ENCODE measurements around the gene FERMT3.
A peak's percentile ranks its signal among the peaks of the same experiment; 100 is the strongest.

FERMT3 gene

GRCh38 chr11:64185693-64186491 lies 20.6 kb upstream of the FERMT3 start, which contains the start of gene STIP1:
Gene STIP1 (plus strand): TSS chr11:64186171. CDS start chr11:64186262, 91 bp downstream.
- TF ChIP-seq CTBP1 (IDR thresholded peaks at IDR 0.05; ENCODE audit: borderline replicate concordance) (no peak), SP1 (IDR thresholded peaks at IDR 0.05) (no peak), BHLHE40 (IDR thresholded peaks at IDR 0.05; ENCODE audit: borderline replicate concordance) (no peak), SUZ12 (IDR thresholded peaks at IDR 0.05) (no peak), L3MBTL2 (conservative IDR thresholded peaks at IDR 0.05) (peak; percentile 73), ARNT (IDR thresholded peaks at IDR 0.05) (peak; percentile 90), FOXA1 (IDR thresholded peaks at IDR 0.05) (no peak)
- TF ChIP-seq, protein P1, sequence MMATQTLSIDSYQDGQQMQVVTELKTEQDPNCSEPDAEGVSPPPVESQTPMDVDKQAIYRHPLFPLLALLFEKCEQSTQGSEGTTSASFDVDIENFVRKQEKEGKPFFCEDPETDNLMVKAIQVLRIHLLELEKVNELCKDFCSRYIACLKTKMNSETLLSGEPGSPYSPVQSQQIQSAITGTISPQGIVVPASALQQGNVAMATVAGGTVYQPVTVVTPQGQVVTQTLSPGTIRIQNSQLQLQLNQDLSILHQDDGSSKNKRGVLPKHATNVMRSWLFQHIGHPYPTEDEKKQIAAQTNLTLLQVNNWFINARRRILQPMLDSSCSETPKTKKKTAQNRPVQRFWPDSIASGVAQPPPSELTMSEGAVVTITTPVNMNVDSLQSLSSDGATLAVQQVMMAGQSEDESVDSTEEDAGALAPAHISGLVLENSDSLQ (IDR thresholded peaks at IDR 0.05): peak; percentile 100
- POLR2A ChIA-PET: interaction anchor here (0.7 to 2.5 kb wide), 28 partner anchors 10 to 320 kb away, joined by 3 to 27 read pairs (median 6); partner anchors contain the start of genes COX8A, FERMT3, MACROD1 and NUDT22
- CTCF ChIA-PET: interaction anchor here (2.2 kb wide), 1 partner anchor 19 kb away, joined by 18 read pairs; no protein-coding TSS in a partner anchor
- peak; percentile 94 for DNase-seq (ENCODE audit: extremely low spot score)

DNA sequence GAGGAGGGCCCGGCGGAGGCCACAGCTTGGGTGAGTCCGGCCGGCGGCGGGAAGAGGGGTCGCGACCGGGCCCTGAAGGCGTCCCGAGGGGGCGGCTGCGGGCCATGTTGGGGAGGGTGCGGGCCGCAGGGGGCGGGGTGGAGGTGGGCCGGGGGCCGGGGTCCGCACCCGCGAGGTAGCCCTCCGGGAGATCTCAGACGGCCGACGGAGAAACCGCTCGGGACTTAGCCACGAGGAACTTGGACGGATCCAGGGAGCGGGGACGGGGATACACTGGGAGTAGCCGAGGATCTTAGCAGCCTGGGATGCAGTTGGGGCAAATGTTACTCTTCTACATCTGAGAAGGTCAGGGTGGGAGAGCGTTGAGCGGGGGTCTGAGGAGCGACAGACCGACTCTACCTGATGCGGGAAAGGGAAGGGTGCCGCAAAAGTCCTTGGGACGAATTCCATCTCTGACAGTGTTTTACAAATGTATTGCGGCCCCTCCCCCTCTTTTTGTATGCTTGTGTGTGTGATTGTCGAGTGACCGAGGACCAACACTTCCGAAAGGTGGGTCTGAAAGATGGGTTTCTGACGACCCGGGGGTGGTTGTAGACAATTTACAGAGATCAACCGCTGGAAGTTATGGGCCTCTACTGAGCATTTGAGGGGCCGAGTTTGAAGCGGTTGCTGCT lies 19.9 kb upstream of the FERMT3 start:
- ChIA-PET CTCF (interaction anchor here (2.2 kb wide), 1 partner anchor 18 kb away, joined by 18 read pairs; no protein-coding TSS in a partner anchor), POLR2A (interaction anchor here (0.8 to 2.5 kb wide), 12 partner anchors 10 to 321 kb away, joined by 3 to 27 read pairs (median 6); partner anchors contain the start of genes COX8A, FERMT3, MACROD1 and NUDT22)
- TF ChIP-seq LEF1 (IDR thresholded peaks at IDR 0.05; ENCODE audit: borderline replicate concordance) (no peak), TARDBP (IDR thresholded peaks at IDR 0.05) (no peak), FOXK2 (IDR thresholded peaks at IDR 0.05) (no peak), SUZ12 (IDR thresholded peaks at IDR 0.05) (no peak), NFRKB (IDR thresholded peaks at IDR 0.05) (no peak), FOXM1 (IDR thresholded peaks at IDR 0.05; ENCODE audit: borderline replicate concordance) (no peak), FOXA1 (IDR thresholded peaks at IDR 0.05) (no peak), ARNT (IDR thresholded peaks at IDR 0.05) (no peak)
- no peak for DNase-seq (ENCODE audit: extremely low spot score)

GRCh38 chr11:64192434-64192833 lies 14.1 kb upstream of the FERMT3 start:
- POLR2A ChIA-PET: no interaction called here
- no peak for DNase-seq (ENCODE audit: extremely low spot score)
- TF ChIP-seq TARDBP (IDR thresholded peaks at IDR 0.05): no peak
- TF ChIP-seq, protein P1 (IDR thresholded peaks at IDR 0.05): no peak
- TF ChIP-seq FOXK2 (IDR thresholded peaks at IDR 0.05): no peak
- TF ChIP-seq SP1 (IDR thresholded peaks at IDR 0.05): no peak
- CTCF ChIA-PET: interaction anchor here (0.6 kb wide), 1 partner anchor 45 kb away, joined by 3 read pairs; no protein-coding TSS in a partner anchor

- no peak for DNase-seq (ENCODE audit: extremely low spot score)
- TF ChIP-seq, protein P1 (IDR thresholded peaks at IDR 0.05): no peak
- TF ChIP-seq CTBP1 (IDR thresholded peaks at IDR 0.05; ENCODE audit: borderline replicate concordance) (no peak), SP1 (IDR thresholded peaks at IDR 0.05) (no peak), ARNT (IDR thresholded peaks at IDR 0.05) (no peak)
- ChIA-PET POLR2A (interaction anchor here (2.1 kb wide), 1 partner anchor 11 kb away, joined by 9 read pairs; the partner anchor contains the start of gene STIP1), CTCF (no interaction called here)
These were observed 9.9 kb upstream of the FERMT3 start for GRCh38 chr11:64196626-64197025.

GRCh38 chr11:64198511-64198910 lies 8.0 kb upstream of the FERMT3 start:
- DNase-seq (ENCODE audit: extremely low spot score): no peak
- ChIA-PET POLR2A (no interaction called here), CTCF (no interaction called here)
- TF ChIP-seq NFRKB (IDR thresholded peaks at IDR 0.05): no peak
- no peak for TF ChIP-seq FOXK2 (IDR thresholded peaks at IDR 0.05)
- TF ChIP-seq, protein P1 (IDR thresholded peaks at IDR 0.05): no peak
- TF ChIP-seq FOXM1 (IDR thresholded peaks at IDR 0.05; ENCODE audit: borderline replicate concordance): no peak
- no peak for TF ChIP-seq HDGF (IDR thresholded peaks at IDR 0.05; ENCODE audit: borderline replicate concordance)
- no peak for TF ChIP-seq SP1 (IDR thresholded peaks at IDR 0.05)
- TF ChIP-seq CTBP1 (IDR thresholded peaks at IDR 0.05; ENCODE audit: borderline replicate concordance): no peak
- no peak for TF ChIP-seq SUZ12 (IDR thresholded peaks at IDR 0.05)
- no peak for TF ChIP-seq BHLHE40 (IDR thresholded peaks at IDR 0.05; ENCODE audit: borderline replicate concordance)
- TF ChIP-seq FOXA1 (IDR thresholded peaks at IDR 0.05): no peak
- TF ChIP-seq ZNF384 (IDR thresholded peaks at IDR 0.05): no peak
- no peak for TF ChIP-seq ELF4 (IDR thresholded peaks at IDR 0.05)
- TF ChIP-seq ARNT (IDR thresholded peaks at IDR 0.05): no peak
- TF ChIP-seq TARDBP (IDR thresholded peaks at IDR 0.05): no peak
